SU-DHL-6 (cell line): ENCODE data around the gene HAUS7.

Experiments used
- CTCF ChIP-seq: fragments of 200-600 bp; sonication (generic); IDR thresholded peaks from one replicate; pipeline ENCODE4 v1.5.1; 2017; ENCODE audit warnings: antibody characterized with exemption, mild to moderate bottlenecking, low read length, moderate library complexity; ENCODE audit not compliant: insufficient read depth, poor library complexity, severe bottlenecking
- EZH2phosphoT487 ChIP-seq: fragments of 200-600 bp; sonication (generic), shearing (Covaris generic); conservative IDR thresholded peaks from 2 replicates; pipeline ENCODE4 v1.6.1; 2018; ENCODE audit warnings: mild to moderate bottlenecking, antibody characterized with exemption, low read length, moderate library complexity, mixed read lengths

GRCh38 chrX:153440556-153441135 is 29.7 kb downstream of the HAUS7 start:
- no peak for TF ChIP-seq CTCF
- TF ChIP-seq EZH2phosphoT487, result no peak
